Measurements from ENCODE around the gene ICAM2.
A peak's percentile ranks its signal among the peaks of the same experiment; 100 is the strongest.
"Not testable (repeated sequence)": the region's sequence is repeated elsewhere in the genome, so short reads cannot be mapped to it uniquely, and the experiment has no call there.

Gene ICAM2

DNA sequence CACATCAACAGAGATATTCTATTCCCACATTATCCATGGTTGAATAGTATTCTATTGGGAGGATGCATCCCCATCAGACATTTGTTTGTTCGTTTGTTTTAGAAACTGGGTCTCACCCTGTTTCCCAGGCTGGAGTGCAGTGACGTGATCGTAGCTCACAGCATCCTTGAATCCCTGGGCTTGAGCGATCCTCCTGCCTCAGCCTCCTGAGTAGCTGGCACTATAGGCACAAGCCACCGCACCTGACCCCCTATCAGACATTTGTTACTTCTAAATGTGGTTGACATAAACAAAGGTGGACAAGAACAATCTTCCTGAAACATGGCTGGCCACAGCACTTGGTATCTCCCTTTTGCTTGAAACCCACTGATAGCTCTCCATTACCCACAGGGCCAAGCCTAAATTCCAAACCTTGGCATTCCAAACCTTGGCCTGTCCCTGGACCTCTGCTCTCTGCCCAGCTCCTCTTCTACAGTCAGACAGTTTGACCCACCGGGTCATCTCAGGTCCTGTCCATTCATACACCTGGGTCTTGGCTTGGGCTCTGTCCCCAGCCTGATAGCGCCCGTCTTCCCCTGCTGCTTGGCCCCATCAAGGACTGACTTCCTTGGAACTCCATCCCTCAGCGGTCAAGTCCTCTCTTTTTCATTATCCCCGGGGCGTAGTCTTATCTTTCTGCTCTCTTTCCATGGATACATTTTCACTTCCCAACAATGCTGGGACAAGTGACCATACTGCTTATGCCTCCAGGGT is 23.8 kb downstream of the ICAM2 start:
- no peak for DNase-seq

DNA sequence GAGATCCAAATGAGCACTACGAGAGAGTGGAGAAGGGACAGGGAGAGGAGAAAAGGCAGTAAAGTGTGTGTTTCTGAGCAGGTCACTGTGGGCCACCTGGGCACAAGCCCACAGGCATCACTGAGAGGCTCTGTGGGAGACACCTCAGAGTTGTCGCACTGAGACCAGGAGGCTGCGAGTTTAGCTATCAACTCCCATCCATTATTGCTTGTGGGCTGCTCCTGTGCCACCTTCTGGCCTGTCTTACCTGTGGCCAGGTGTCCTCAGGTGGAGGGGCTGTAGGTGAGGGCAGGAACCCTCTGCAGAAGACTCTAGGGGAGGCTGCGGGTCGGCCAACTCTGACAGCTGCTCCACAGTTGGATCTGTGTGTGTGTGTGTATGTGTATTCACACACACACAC is 24.8 kb downstream of the ICAM2 start:
- DNase-seq: no peak

DNA sequence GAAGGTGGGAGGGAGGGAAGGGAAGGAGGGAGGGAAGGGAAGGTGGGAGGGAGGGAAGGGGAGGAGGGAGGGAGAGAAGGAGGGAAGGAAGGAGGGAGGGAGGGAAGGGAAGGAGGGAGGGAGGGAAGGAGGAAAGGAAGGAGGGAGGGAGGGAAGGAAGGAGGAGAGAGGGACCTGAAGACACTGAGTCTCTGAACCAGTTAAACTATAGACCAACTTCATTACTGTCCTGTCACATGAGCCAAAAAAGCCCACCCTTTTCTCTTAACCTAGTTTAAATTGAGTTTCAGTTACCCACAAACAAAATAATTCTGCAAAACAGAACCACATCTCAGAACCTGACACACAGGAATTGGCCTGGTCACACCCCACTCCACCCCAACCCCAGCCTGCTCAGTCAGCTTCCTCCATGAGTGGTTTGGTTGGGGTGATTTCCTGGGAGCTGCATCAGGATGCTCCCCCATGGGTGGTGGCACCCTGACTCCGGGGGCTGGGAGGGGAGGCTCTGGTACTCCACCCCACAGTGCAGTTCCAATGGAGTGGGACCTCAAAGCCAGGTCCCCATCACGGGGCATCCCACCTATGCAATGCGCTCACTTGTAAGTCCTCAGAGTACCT is 27.0 kb downstream of the ICAM2 start:
- no peak for DNase-seq

DNA sequence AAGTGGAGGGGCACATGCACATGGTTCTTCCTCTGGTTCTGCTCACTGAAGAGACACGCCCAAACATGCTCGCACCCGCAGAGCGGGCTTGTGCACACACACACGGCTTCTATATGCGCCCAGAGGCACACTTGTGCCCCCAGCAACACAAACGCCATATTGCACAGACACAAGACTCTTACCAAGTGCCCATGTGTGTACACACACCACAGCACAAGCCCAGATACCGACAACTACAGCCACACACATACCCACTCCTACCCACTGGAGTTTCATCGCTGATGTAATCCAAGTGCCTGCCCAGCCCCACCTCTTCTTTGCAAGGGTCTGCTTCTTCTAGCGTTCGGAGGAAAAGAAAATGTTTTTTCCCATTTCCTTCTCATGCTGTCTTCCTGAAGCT is 28.8 kb downstream of the ICAM2 start:
- DNase-seq: no peak

DNA sequence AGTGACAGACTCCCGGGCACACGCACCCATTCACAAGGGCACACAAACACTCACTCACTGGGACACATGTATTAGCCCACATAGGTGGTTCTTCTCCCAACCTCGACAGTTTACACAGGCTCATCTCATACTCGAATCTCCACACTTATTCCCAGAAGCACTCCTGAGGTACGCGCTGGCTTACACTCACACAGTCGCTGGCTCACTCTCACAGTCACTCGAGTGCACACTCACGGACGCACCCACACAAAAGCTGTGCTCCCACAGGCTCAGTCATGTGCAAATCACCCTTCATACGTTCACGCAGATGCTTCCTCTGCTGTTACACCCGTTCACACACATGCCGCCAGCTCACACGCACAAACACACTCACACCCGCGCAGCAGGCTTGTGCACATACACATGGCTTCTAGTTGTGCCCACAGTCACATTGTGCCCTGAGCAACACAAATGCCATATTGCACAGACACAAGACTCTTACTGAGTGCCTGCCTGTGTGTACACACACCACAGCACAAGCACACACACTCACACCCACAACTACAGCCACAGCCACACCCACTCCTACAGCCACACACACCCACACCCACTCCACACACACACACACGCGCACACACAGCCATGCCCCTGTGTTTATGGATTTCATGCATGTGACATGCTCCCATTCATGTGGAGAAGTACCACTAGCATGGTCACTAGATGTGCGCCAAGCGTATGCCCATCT is 30.6 kb downstream of the ICAM2 start:
- no peak for DNase-seq

DNA sequence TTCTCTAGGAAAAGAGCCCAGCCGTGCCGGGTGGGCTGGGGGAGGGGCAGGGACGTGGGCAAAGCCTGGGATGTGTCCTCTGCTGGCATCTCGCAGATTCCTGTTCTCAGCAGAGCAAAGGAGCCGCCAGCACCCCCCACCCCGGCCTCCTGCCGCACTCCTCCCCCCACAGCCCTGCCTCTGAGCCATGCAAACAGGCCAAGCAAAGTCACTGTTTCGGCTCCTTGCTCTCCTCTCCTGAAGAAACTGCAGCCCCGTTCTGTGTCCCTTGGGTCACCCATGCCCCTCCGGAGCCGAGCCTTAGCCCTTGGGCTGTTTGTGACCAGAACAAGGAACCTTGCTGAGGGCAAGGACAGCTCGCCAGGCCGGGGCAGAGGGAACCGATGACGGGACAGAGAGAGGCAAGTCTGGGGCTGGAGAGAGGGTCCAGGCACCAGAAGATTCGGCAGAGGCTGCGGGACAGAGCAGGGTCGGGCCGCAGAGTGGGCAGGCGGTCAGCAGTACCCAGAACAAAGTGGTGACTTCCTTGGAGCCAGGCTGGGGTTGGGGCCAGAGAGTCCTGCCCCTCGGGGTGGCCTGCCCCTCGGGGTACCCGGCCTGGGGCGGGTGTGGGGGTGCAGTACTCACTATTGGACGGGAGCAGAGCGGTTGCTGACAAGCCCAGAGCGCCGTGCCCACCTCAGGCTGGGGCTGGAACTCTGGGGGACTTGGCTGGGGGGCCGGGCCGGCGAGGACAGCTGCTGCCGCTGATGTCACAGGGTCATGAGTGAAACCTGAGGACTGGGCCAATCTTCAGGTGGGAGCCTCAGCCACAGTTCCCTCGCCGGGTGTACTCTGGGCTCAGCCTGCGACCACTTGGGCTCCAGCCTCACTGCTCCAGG is 31.5 kb downstream of the ICAM2 start:
- no peak for DNase-seq

DNA sequence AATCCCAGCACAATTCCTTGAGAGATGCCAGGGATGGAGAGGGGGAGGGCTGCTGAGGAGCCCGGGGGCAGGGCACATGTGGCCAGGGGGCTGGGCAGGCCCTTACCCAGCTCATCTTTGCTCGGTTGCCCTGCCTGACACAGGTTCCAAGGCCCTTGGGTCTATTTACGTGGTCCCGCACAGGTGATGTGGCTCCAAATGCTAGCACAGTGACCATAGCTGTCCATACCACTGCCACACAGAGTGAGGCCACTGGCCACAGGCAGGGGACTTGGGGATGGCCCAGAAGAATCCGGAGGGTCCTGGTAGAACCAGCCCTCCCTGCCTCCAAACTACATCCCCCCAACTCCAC is 32.3 kb downstream of the ICAM2 start:
- DNase-seq: no peak

DNA sequence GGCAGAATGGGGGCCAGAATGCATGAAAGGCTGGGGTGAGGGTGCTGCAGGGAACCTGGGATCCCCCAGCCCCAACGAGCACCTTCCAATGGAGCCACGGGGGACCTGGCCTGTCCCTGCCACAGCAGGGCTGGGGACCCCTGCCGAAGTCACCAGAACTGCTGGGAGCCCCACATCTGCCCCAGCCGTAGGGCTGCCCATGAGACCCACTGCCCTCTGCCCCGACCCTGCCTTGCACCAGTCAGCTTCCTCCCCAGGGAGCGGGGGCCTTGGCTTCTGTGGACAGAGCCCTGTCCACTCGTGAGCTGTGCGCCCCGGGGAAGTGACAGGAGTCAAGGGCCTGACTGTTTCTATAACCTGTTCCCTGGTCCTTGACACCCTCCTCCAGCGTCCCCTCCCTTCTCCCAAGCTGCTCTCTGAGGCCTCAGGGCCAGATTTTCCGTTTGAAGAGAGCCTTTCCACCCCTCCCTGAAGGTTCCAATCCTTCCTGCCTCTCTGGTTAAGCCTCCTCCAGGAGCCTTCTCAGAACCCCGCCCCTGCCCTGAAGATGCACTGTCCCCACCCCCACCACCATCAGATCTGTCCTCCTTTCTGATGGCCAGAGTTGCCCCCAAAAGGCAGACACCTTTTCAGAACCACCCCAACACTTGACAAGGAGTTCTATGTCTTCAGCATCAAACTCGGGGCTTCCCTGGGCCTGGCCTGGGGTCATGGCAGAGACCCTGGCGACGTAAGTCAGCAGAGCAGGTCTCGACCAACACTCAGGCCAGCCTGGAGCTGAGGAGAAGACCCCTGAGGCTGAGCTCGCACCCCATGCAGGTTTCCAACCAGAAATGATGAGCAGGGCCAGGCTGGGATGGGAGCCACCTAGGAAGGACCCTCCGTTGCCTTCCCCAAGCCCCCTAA is 33.0 kb downstream of the ICAM2 start:
- DNase-seq: no peak

DNA sequence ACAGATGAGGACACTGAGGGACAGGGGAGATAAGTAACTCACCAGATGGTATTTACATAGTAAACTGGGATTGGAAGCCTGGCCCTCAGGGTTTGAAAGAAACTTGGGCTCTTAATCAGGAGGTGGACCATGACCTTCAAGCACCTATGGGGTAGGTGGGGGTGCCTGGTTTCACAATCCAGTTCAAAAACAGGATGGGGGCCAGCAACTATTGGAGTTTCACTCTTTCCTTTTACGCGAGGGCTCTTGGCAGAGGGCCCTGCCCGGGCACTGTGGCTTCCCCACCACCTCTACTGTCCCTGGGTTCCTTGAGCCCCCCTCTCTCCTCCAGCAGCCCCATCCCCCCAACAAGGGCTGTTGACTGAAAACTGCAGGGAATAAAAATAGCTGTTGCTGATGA is 33.6 kb downstream of the ICAM2 start:
- DNase-seq: no peak

DNA sequence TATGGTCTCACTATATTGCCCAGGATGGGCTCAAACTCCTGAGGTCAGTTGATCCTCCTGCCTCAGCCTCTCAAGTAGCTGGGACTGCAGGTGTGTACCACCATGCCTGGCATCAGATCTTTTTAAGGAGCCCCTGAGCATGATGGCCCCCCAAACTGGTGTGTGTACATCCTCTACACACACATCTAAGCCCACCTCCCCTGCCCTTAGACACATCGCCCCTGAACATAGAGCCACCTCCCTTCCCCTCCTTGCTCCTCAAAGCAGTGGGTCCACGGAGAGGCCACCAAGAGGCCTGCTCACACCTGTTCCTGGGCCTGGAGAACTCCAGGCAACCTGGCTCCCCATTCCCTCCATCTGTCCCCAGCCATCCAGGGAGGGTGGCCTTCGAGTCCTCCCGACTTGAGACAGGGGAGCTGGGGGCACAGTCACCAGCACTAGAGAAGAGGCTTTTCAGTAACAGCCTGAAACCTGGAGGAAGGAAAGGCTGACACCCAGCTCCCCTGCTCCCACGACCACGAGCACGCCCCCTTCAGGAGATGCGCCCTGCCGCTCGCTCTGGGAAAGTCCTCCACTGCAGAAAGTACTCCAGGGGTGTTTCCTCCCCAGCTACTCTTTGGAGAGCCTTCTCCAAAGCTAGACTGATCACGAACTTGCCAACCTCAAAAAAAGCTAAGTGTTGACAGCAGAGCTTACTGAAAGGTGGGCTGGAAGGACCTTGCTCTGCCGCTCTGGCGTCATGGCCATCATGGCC is 34.9 kb downstream of the ICAM2 start:
- no peak for DNase-seq

DNA sequence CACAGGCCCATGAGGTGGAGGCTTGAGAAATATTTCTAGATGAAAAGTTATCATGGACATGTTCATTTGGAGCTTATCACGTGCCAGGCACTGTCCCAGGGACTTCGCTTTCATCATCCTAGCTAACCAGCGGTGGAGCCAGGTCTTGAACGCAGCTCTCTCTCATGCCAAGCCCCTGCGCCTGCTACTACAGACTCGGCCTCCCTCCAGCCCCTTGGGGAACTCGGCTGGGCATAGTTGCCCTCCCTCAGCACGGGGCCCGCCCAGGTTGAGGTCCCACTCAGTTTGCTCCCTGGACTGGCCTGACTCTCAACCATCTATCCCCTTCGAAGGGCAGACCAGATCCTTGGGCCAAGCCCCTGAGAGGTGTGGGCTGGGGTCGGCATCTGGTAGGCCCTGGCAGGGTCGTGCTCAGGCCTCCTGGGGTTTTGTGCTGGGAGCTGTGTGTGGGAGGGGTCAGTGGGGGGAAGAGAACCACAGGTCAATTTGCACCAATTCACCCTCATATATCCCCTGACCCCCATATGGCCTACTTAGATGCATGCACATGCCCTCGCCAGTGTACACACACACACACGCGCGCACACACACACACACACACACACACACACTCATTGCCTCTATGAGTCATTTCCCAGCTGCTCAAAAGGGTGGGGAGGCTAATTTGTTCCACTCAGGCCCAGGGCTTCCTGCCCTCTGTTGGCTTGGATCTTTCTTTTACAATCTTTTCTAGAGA is 35.6 kb downstream of the ICAM2 start:
- peak; percentile 40 to 43 for DNase-seq

DNA sequence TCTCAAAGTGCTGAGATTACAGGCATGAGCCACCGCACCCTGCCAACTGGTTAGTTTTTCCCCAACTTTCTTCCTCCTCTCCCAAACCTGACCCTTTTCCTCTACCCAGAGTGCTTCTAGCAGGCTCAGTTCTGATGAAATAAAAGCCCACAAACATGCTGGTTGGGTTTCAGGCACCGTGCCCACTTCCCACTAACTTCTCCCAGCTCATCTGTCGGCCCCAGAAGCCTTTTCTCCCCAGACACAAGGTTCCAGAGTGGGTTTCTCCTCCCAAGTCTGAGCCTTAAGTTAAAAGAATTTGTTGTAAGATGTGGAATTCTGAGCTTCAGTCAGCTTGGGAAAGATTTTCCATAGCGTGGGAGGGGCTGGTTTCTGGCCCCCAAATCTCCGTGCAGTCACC is 36.2 kb downstream of the ICAM2 start:
- no peak for DNase-seq

DNA sequence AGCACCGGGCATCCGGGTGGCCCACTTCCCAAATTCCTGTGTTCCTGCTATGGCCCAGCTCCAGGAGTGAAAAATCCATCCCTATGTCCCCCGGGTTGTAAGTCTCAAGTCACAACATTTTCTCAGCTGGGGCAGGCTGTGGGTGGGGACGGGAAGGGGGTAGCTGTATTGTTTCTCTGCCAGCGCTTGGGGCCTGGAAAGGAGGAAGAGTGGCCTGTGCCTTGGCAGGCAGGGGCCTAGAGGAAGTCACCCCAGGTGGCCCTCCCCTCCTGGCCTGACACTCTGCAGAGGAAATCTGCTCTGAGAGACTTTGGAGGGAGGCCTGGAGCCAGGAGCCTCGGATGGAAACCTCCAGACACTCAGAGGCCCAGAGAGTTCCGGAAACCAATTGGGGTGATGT is 37.1 kb downstream of the ICAM2 start:
- no peak for DNase-seq

DNA sequence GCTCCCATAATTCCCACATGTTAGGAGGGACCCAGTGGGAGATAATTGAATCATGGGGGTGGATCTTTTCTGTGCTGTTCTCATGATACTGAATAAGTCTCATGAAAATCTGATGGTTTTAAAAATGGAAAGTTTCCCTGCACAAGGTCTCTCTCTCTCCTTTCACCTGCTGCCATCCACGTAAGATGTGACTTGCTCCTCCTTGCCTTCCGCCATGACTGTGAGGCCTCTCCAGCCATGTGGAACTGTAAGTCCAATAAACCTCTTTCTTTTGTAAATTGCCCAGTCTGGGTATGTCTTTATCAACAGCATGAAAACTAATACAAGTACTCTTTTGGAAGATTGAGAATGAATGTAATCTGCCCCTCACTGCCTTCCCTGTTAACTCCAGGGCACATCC is 37.8 kb downstream of the ICAM2 start:
- not testable (repeated sequence) for DNase-seq

DNA sequence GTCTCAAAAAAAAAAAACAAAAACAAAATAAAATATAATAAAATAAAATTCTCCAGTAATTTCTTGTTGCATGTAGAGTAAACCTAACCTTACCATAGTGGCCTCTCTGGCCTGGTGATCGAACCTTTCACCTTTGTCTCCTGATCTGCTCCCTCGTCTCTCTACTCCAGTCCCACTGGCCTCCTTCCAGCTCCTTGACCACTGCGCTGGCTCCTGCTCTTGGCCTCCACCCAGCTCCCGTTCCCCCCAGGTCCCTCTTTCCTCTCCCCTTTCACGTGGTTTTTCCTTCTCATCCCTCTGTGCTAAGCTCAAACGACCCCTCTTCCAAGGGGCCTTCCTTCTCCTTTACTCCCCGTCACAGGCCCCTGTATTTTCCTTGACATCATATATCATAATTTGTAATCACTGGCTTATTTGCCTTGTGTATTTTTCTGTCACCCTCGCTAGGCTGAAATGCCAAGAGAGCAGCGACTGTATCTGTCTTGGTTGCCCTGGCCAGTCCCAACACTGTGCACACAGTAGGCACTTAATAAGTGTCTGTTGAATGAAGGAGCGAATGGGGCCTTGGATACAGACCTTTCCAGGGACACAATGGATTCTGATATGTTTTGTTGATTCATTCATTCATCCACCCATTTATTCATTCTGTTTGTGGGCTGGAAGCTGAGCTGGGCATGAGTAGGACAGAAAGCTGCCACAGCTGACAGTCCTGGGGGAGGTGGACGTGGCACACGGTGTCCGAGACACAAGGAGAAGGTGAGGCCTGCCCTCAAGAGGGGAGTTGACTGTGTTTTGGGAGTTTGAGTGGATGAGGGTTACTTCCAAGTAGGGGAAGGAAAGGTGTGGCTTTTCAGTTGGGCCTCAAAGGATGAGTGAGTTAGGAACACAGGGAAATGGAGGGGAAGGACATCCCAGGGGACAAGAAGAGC is 41.9 kb downstream of the ICAM2 start:
- DNase-seq: no peak

DNA sequence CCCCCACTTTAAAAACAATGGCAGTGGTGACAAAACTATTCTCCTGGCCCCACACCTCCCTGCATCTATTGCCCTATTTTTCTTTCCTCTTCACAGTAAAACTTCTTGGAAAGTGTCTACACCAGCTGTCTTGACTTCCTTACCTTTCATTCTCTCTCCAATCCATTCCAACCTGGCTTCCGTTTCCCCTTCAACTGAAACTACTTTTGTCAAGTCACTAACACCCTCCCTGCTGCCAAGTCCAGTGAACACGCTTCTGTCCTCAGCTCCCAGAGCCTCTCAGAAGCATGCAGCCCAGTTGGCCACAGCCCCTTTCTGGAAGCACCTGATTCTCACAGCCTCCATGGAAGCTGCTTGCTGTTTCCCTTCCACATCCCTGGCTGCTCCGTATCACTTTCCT is 43.7 kb downstream of the ICAM2 start:
- no peak for DNase-seq

DNA sequence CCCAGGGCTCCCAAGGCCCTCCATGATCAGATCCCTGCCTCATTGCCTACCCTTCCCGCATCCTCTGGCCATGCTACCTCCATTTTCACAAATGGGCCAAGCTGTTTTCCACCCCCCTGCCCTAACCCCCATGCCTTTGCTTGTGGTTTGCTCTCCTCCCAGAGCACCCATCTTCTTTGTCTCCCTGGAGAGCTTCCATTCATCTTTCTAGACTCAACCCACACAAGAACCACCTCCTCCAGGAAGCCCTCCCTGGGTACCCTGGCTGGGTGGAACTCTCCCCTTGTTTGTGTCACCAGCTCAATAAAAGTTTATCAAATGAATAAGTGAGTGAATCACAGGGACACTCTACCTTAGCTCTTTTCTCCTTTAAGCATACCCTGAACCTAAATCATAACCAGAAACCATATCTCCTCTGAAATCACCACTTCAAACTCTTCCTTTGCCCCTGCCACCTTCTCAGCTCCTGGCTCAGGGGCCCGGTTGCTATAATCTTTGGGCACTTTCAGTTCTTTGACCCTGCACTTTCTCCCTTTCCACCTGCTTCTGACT is 44.8 kb downstream of the ICAM2 start:
- no peak for DNase-seq

DNA sequence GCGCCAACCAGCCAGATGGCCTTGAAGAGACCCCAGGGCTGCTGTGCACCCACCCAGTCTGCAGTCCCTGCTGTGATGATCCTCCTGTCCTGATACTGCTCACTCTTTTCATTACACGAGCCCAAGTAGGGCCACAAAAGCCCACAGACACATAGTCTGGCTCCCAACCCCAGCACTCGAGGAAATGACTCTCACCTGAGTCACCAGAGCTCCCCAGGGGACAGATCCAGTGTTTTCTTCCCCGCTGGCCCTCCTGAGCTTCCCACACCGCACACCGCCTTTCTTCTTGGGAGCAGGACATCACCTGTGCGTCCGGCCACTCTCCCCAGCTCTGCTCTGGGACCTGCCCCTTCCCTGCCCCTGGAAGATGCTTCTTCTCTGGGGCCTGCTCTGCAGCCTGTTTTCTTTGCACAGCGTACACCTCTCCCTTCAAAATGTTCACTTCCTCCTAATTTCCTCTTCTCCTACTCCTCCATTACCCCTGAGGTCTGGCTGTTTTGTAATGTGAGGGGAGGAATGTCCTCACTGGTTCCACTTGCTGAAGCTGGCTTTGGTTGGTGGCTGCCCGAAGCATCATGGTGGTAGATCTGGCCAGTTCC is 45.7 kb downstream of the ICAM2 start:
- no peak for DNase-seq

Data from activated CD4-positive, alpha-beta T cell treated with anti-CD3 and anti-CD28 coated beads, Interleukin-2, amount 50 U/mL, for 4 hours (primary cell).